GM18858 (cell line): ENCODE measurements around the gene TTC32.
"Not testable (repeated sequence)": the region's sequence is repeated elsewhere in the genome, so short reads cannot be mapped to it uniquely, and the experiment has no call there.

Source experiments
- ATAC-seq: cut with Tn5 transposase; IDR thresholded peaks from one replicate; pipeline ENCODE4 v1.9.1; 2021; ENCODE audit not compliant: unreplicated experiment

The TTC32 gene

GRCh38 chr2:19901442-19902215 is at the start of gene TTC32:
Gene TTC32 (minus strand): TSS chr2:19901983. CDS start chr2:19901854, 129 bp downstream.
- ATAC-seq = peak; percentile 74

GRCh38 chr2:19949071-19949470 is 47.3 kb upstream of the TTC32 start:
- ATAC-seq = no peak

- ATAC-seq = no peak
Measured at GRCh38 chr2:19947184-19947940, 45.6 kb upstream of the TTC32 start.

- no peak for ATAC-seq
Measured at GRCh38 chr2:19944205-19944845, 42.5 kb upstream of the TTC32 start.

GRCh38 chr2:19943189-19943588 is 41.4 kb upstream of the TTC32 start:
- no peak for ATAC-seq

- no peak for ATAC-seq
Measured at GRCh38 chr2:19942199-19942598, 40.4 kb upstream of the TTC32 start.

GRCh38 chr2:19937004-19937403 is 35.2 kb upstream of the TTC32 start:
- no peak for ATAC-seq

GRCh38 chr2:19936203-19936602 is 34.4 kb upstream of the TTC32 start:
- no peak for ATAC-seq

- peak; percentile 86 for ATAC-seq
Measured at GRCh38 chr2:19933351-19933981, 31.7 kb upstream of the TTC32 start.

GRCh38 chr2:19932928-19933327 is 31.1 kb upstream of the TTC32 start:
- ATAC-seq = peak; percentile 22

- ATAC-seq = no peak
Measured at GRCh38 chr2:19929226-19929625, 27.4 kb upstream of the TTC32 start.

- not testable (repeated sequence) for ATAC-seq
Measured at GRCh38 chr2:19927816-19928215, 26.0 kb upstream of the TTC32 start.

GRCh38 chr2:19924526-19924925 is 22.7 kb upstream of the TTC32 start:
- not testable (repeated sequence) for ATAC-seq

- ATAC-seq = not testable (repeated sequence)
Measured at GRCh38 chr2:19922188-19922587, 20.4 kb upstream of the TTC32 start.

- no peak for ATAC-seq
Measured at GRCh38 chr2:19916385-19916950, 14.7 kb upstream of the TTC32 start.

- no peak for ATAC-seq
Measured at GRCh38 chr2:19914266-19914975, 12.6 kb upstream of the TTC32 start.

- no peak for ATAC-seq
Measured at GRCh38 chr2:19911808-19912509, 10.2 kb upstream of the TTC32 start.

GRCh38 chr2:19902216-19902740 is 495 bp upstream of the TTC32 start:
- no peak for ATAC-seq

GRCh38 chr2:19900931-19901441 is 797 bp downstream of the TTC32 start:
- ATAC-seq = peak; percentile 0
